NCI-H1417 (cell line): ENCODE measurements around the gene THOC1.

ENCODE experiments used
- DNase-seq, 3 experiments: peaks; one replicate each; lab custom pipeline; 2025; lab: John Stamatoyannopoulos, UW

THOC1 gene

DNA sequence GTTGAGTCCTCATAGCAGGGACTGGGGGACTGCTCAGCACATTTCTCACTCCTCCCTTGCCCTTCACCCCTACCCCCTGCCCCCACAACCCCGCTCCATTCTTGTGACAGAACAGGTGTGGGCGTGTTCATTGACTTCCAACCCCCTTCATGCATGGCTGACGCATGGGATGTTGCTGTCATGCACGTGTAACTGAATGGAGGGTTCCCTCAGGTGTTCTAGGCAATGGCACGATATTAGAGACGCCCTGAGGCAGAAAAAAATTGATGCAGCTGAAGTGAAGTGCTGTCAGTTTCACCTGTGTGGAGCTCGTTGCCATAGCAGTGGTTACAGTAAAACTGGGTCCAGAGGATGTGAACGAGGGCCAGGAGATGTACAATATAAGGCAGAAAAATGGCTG is 6.5 kb upstream of the THOC1 start:
- peak; percentile 37 to 89 (median 68) for DNase-seq

DNA sequence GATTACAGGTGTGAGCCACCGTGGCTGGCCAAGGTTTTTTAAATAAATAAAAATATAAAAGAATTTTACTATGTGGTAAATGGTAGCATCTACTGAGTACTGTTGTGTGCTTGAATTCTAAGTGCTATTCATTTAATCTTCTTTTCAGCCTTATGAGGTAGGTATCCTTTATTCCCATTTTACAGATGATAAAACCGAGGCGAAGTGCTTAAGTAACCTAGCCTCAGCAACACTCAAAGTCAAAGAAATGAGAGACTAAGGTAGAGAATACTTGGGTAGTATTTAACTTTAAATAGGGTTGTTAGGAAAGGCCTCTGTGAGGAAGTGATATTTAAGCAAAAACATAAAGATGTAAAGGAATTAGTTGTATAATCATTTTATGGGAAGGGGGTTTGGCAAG is 5.7 kb upstream of the THOC1 start:
- no peak for DNase-seq

DNA sequence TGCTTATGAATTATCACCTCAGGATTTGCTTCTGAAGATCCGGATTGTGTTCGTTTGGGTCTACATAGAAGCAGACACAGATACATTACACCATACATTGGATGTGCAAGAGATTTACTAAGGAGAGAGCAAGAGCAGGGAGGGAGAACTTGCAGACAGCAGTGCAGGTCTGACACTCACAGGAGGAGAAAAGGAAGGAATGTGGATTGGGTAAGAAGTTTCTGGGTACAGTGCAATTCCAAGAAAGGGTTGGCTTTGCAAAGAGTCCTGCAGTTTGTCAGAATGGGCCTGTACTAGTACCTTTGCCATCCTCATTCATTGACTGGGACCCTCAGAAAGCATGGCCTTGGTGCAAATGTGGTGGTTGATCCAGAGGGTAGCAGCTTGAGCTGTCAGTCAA is 4.8 kb upstream of the THOC1 start:
- DNase-seq = no peak

DNA sequence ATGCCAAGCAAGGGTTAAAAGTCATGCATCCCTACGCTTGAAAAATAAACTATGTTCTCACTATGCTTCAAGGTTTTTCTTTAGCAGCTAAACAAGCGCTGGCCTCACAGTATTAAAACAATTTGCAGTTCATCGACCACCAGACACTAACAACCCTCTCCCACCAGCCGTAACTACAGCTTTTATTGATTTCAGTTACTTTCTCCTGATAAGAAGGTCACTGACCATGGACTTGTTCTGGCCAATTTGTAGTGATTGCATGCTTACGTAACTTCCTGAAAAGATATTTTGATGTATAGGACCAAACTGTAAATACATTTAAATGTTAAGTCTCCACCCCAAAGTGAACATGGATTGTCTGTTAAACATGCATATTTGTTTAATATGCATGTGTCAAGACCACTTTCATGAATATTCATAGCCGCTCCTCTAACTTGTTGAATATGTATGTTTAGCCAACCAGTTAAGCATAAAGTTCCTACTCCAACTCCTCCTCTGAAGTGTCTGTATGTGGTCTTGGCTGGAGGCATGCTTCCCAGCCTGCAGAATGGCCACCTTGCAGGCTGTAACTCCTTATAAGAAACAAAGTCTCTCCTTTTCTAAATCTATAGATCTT is 1.7 kb upstream of the THOC1 start:
- DNase-seq = no peak

DNA sequence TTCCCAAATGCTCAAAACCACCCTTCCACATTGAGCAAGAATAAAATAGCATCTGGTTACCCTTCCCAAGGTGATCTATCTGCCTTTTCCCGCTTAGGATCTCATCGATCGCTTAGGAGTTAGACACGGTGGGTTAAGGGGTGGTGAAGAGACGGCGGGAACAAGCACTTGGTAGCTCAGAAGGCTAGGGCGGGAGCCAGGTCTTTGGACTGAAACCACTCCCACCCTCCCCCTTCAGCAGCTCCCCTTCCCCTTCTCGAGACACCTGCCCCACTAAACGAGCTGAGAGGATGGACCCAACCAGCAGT is 513 bp downstream of the THOC1 start:
- DNase-seq = peak in 2 of 3 experiments; percentile 35 to 93

DNA sequence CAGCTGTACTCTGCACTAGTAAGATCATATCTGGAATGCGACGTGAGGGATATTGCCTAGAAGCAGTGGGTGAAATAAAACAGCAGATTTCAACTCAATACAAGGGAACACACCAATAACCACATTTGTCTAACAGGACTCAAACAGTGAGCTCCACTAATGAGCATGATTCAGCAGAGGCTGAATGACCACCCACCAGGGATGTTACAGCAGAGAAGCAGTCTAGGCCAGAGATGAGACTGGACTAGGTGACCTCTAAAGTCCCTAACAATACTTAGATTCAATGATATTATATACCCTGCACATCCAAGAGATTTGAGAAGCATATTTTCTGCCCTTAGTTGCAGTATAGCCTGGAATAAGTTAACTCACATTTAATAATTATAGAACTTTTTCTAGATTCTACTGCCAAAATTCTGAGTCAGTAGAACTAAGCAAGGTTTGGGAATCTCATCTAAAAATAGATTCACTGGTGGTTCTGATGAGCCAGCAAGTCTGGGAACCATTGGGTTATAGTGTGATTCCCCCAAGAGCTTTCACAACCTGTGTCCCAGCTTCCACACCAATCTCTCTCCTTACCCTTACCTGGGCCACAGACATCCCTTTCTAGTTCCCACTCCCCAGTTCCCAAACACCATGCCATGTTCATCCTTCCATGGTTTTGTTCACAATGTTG is 6.3 kb downstream of the THOC1 start:
- DNase-seq = no peak

DNA sequence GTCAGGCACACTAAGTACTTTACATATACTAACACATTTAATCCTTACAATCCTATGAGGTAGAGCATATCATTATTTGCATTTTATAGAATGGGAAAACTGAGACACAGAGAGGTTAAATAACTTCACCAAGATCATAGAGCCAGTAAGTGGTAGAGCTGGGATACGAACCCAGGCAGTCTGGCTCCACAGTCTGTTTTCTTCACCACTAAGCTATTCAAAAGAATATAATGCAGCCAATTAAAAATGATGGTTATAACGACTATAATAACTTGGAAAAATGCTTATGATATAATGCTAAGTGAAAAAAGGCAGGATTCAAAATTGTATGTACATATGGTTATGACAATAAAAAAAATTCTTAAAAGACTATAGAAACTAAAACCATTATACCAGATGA is 7.3 kb downstream of the THOC1 start:
- no peak for DNase-seq

DNA sequence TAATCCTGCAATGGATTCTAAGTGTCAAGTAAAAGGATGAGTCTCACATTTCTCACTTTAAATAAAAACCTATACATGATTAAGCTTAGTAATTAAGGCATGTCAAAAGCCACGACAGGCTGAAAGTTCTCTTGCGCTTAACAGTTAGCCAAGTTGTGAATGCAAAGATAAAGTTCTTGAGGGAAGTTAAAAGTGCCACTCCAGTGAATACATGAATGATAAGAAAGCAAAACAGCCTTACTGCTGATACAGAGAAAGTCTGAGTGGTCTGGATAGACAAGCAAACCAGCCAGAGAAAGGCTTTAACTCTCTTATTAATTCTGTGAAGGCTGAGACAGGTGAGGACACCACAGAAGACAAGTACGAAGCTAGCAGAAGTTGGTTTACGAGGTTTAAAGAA is 12.7 kb downstream of the THOC1 start:
- DNase-seq = no peak

DNA sequence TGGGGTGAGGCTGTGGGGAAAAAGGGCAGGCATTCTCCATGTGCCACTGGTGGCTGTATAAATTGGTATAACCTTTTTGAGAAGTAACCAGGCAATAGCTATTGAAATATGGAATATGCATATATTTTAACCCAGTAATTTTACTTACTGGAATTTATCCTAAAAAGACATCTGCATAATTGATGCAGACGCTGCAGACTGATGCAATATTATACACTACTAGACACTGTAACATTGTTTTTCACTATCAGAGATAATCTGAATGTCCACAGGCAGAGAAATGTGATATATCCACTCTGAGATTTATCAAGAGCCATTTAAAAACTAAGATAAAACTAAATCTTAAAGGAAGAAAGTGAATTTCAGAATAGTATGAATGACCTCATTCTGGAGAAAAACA is 14.7 kb downstream of the THOC1 start:
- DNase-seq = no peak

DNA sequence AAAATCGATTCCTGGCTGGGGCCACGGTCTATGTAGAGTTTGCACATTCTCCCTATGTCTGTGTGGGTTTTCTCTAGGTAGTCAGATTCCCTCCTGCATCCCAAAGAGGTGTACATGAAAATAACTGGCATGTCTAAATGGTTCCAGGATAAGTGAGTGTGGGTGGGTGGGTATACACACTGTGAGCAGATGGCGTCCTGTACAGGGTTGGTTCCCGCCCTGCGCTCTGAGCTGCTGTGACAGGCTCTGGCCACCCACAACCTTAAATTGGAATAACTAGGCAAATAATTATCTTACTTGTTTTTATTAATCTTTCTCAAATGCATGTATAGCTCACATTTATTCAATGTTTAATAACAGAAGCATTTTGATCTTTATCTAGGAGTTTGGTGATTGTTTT is 16.3 kb downstream of the THOC1 start:
- no peak for DNase-seq

DNA sequence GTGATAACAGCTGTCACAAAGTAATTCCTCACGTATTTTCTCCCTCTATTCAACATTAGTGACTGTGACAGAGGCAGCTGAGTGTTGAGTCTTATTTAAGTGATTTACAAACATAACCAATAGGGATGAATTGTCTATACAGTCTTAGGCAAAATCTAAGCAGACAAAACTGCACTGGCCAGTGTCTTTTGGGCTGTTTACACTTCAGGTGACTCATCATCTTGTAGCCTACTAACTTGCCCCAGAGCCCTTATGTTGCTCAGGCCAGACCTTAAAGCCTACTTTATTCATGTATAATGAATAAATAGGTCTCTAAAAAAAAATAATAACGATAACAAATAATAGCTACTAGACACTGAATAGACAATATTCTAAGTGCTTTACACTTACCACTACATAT is 17.2 kb downstream of the THOC1 start:
- no peak for DNase-seq

DNA sequence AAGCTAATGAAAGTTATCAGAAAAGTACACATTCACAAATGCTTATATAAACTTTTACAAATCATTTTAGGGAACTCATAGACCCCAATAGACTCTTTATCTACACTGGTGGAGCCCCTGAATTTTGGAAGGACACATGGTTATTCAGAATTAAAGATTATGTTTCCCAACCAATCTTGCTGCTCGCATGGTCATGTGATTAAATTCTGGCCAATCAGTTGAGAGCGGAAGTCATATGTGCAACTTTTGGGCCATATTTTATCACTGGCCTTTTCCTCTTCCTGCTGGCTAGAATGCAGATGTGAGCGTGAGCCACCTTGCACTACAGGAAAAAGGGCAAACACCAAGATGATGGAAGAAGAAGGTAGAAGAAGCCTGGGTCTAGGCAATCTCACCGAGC is 19.8 kb downstream of the THOC1 start:
- DNase-seq = no peak

DNA sequence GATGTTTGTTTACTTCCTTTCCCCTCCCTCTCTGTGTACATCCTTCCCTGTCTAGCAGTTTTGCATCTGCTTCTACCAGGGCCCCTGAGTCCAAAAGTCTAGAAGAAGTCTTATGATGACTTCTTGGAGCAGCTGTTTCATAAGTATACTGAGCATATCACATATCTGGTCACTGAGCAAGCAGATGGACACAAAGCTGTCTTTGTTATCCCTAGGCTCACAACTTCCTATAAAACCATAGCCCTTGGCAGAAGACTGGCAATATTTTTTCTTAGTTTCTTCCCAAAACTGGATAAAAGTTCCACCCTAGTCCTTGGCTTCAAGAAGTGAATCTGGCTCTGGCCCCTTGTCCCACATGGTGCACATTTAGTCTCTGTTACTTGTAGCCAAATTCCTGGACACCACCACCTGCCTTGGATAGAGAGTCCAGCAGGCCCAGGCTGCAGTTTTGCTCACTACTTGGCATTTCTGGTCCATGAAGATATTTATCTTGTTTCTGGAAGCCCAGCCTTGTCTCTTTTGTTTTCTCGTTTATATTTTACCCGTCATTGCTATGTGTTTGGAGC is 22.5 kb downstream of the THOC1 start:
- no peak for DNase-seq

DNA sequence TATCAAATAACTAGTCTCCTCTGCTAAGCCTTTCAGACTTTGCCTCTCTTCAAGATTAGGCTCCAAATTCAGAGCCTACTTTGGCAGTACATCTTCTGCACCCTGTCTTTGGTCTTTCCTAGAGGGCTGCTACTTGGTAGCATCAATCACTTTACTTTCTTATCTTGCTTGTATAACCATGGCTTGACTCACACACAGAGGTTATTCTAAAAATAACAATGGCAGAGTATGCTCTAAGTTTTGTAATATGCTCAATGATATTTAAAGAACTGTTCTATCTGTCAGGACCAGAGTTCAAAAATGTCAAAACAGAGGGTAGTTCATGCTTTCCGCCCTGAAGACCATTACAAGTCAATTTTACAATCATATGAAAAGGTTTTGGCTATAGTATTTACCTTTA is 27.7 kb downstream of the THOC1 start:
- DNase-seq = no peak

DNA sequence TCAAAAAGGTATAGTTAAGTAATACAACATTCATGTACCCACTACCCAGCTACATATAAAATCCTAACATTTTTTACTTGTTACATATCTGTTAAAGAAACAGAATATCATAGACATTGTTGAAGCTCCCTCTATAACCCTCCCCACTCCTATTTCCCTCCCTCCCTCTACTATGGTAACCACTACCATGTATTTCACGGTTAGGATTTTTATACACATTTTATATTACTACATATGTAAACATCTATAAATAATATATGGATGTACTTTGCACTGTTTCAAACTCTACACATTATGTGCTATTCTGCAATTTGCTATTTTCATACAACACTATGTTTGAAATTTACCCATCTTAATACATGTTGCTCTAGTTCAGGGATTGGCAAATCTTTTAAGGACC is 36.3 kb downstream of the THOC1 start:
- DNase-seq = no peak

DNA sequence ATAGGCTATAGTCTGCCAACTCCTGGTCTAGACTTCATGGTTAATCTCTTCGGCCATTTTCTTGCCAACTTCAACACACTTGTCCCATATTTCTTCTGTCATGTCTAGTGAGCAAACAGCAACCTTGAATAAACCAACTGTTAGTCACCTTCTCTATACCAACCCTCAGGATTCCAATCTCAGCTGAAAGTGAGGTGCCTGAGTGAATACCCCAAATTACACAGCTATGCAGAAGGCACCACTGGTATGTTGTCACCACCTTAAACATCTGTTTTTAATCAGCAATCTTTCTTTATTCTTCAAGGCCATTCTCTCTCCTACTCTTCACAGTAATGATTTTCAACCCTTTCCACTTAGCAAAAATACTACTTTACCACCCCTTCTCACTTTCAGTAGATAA is 39.3 kb downstream of the THOC1 start:
- DNase-seq = no peak

DNA sequence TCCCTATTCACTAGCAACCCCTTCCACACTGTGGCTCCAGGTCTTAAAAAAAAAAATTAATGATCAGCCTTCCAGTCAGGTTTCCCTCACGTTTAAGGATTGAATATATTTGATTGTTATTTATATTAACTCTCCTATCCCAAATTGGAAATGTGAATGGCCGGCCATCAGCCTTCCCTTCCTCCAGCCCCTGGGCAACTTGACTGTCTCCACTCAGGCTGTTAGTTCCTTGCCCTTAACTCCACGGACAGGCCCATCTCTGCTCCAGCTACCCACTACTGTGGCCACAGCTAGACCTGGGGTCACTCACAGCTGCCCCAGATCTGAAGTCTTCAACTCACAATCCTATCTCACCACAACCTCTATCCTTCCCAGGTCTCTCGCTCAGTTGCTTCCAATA is 39.9 kb downstream of the THOC1 start:
- no peak for DNase-seq

DNA sequence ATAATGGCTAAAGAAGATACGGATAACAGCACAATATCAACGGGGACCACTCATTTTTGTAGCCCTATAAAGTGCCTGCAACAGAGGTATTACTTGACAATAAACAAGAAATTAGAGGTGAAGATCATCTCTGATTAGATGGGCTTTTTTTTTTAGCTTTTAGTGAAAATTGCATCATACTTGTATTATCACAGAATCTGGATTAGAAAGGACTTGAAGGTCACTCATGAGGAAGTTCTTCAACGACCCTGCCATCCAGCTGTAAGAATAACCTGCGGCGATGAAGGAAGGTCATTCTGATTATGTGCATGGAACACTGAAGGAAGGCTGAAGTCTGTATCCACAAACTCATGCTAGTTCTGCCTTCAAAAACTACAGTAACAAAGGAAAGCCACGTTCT is 40.5 kb downstream of the THOC1 start:
- DNase-seq = no peak

DNA sequence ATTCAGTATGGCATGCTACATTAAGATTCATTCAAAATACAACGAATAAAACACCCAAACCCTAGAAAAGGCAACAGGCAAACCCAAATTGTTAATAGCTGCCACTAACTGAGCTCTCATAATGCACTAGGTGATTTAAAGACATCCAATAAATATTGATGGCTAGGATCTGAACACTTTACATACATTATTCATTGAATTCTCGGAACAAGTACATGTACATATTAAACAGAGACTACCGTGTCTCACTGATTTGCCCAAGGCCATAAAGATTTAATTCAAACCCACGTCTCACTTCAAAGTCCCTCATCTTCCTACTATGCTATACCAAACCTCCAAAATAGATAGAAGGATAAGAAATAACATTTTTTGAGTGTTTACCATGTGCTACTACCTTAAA is 42.1 kb downstream of the THOC1 start:
- no peak for DNase-seq

DNA sequence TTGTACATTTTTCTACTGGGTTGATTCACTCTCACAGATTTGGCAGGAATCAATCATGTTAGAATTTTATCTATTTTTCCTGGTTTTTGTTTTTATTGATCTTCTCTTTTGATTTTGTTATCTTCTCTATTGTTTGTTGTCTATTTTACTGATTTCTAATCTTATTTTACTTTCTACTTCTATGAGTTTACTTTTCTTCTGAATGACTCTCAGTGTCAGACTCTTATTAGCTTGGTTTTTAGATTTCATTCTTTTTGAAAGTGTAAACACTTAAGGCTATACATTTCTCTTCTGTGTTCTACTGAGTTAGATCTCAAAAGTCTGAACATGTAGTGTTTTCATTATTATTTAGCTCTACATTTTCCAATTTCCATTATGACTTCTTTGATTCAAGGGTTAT is 47.1 kb downstream of the THOC1 start:
- no peak for DNase-seq

DNA sequence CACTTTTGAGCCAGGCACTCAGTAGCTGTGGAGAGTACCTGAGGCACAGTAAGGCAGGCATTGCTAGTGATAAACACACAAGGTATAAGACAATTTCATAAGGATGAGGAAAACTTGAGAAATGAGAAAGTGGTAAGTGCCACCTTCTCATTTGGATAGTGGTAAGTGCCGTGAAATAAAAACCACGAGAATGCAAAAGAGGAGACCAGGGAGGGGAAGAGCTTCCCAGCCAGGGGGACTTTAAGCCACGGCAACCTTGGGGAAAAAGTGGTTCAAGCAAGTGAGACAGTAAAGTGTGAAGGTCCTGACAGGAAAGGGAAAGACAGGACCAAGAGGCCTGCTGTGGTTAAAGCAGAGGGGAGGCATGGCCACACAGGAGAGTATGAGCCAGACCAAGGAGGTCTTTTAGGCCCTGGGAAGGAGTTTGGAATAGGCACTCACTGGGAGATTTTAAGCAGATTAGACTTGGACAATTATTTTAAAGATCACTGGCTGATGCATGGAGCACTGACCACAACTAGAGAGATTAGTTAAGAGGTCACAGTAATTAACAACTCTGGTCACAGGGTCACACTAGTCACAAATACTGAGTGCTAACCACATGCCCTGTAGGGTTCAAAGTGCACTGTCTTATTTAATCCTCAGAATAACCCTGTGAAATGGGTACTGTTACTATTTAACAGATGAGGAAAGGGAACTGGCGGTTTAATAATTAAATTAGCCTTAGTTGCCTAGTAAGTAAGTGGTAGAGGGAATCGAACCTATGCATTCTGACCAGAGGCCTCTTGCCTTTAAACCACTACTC is 50.1 kb downstream of the THOC1 start:
- DNase-seq = no peak

DNA sequence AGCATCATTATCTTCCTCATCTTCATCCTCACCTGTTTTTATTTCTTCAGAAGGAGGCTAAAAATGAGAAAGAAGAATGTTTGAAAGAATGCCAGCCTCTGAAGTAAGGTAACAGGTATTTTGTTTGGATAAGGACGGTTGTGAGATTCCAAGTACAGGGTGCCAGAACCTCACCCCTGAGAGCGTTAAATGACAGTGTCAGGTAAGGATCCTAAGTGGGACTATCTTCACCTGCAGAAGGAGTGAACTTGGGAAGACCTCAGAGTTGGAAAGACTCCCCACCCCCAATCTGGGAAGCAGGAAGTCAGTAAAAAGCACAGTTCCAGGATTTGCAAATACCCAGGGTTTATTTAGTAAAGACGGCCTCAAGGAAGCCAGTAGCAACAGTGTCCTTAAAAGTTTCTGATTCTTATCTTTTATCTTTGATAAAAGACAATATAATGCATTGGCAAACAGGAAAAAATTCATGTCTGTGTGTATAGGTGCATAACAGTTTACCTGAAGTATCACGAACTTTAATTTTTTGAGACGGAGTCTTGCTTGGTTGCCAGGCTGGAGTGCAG is 52.3 kb downstream of the THOC1 start:
- no peak for DNase-seq

DNA sequence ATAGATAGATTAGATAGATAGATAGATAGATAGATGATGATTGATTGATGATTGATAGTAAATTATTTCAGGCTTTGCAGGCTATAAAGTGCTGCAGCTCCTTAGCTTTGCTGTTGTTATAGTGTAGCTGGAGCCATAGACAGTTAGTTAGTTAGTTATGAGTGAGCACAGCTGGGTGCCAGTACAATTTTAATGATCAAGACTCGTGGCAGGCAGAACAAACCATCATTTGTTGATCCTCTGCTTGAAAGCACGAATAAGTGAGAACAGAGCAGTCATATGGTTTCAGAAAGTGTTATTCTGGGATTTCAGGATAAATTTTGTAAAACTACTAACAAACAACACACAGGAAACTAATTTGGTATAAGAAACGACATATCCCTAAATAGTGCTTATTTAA is 53.9 kb downstream of the THOC1 start:
- no peak for DNase-seq
